ENCODE results near the gene OR10A6. TPM values are rescaled to one million over a fixed set of nuclear protein-coding genes. Genes with fewer than 3 reads are reported as not detected.

Gene OR10A6
- total RNA-seq, 1 experiment from 2014 or later, result not detected

DNA sequence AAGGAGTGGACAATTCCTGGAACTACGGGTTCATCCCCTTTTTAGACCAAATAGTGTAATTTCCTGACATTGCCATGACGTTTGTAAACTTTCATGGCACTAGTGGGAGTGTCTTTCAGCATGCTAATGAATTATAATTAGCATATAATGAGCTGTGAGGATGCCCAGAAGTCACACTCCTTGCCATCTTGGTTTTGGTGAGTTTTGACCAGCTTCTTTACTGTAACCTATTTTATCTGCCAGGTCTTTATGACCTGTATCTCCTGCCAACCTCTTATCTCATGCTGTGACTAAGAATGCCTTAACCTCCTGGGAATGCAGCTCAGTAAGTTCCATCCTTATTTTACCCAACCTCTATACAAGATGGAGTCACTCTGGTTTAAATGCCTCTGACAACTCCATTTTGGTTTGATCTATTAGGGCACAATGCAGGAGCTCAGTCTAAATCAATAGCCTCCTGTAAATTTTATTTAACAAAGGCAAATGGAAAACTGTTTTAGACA lies 20.7 kb downstream of the OR10A6 start:
- peak; percentile 50 for DNase-seq (ENCODE audit: low read depth)

DNA sequence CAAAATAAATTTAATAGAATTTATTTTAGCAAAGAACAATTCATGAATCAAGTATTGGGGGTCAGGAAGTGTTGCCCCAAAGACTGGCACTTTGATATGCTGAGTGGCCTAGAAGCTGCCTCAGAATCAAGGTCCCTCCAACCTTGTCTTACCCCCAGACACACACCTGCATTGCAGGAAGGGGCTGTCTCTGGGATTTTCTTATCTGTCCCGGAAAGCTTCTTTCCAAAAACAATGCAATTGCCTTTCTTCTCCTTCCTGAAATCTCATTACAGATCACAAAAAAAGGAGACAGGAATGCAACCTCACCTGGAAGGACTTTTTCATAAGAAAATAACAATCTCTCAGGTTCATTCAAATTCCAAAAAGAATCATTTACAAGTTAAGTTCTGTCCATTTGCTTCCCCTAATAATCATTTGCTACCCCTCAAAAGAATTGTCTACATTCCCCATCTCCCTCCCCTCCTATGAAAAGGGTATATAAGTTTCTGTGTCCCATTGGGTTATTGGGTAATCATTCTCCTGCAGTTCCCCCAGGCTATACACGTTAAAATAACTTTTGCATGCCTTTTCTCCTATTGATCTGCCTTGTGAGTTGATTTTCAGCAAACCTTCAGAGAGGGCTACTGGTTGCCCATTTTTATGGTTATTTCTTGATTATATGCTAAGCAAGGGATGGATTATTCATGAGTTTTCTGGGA lies 21.3 kb downstream of the OR10A6 start:
- peak; percentile 52 for DNase-seq (ENCODE audit: low read depth)

DNA sequence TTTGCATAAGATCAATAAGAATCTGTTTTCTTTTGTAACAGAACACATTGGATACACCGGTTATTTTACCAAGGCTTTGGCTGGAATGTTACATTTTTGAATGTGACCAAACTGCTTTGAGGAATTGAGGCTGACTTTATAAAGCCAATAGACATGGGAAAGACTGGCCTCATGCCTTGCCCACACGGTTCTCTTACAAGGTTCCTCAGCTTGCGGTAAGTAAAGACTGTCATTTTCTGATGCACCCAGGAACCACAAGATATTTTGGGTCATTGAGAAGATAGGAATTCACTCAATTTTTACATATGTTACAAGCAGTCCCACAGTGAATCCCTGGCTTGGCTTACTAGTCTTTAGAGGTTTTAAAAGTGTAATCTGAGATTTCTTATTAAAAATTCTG lies 23.9 kb downstream of the OR10A6 start:
- DNase-seq (ENCODE audit: low read depth), result peak; percentile 40

DNA sequence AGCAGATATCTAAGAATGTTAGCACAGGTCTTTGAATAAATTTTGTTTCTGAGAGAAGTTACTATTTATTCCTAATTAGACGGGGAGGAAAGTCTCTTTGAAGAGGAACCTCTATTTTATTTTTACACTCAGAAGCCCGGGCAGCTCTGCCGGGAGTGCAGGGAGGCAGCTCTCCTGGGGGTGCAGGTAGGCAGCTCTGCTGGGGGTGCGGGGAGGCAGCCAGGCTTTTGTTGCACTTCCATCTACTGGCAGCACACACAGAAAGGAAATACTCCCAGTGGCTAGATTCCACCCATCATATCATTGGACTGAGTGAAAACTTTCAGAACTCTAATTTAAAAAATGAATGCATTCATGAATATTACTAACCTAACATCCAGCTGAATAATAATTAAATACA lies 24.6 kb downstream of the OR10A6 start:
- peak; percentile 56 for DNase-seq (ENCODE audit: low read depth)

DNA sequence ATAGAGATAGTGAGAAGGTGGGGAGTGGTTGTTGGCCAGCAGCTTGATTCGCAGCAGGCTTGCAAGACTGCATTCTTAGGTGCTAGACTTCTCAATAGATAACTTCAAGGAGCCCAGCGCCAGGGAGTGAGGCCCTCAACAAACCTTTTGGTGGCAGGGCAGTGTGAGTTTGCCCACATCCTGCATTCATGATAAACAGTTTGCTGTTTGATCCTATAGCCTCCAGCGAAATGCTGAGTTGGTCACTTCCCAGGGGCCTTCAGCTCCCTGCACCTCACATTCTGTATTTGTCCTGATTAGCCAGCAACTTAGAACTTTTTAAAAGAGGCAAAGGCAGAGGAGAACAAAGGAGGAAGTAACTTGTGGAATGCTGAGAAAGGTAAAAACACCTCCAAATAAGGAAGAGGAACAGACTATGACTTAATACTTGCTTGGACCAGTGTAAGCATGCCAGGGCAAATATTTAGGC lies 25.1 kb downstream of the OR10A6 start:
- DNase-seq (ENCODE audit: low read depth), result peak; percentile 91

DNA sequence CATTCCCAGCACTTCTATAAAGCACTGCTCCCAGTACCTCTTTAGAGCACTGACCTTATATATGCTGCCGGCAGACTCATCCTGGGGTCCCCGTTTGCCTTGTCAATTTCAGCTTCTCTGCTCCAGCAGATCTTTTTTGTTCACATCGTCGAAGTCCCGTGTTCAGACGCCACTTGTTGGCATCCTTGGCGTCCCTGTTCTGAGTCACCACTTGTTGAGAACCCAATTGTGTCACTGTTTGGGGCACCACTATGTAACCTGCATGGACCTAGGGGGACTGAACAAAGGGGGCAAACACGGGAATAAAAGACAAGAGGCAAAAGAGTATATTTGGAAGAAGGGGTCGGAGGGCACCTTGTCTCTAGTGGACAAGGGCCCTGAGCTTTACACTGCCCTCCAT lies 25.5 kb downstream of the OR10A6 start:
- DNase-seq (ENCODE audit: low read depth), result peak; percentile 57

DNA sequence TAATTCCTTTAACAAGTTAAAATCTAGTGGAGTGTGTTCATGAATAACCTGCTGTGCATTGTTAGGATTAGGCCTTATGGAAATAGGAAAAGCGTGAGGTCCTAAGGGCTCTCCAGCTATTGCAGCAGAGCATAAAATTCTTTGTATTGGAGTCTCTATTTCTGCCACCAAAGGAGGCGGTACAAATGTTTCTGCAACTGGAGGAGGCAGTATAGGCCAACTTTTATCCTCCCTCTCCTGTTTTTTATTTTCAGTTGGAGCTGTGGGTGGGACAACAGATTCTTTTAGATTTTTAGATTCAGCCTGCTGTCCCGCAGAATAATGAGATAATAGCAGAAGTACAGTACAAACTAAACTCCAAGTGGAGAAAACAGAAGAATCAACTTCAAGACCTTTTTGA lies 26.2 kb downstream of the OR10A6 start:
- DNase-seq (ENCODE audit: low read depth), result peak; percentile 68

DNA sequence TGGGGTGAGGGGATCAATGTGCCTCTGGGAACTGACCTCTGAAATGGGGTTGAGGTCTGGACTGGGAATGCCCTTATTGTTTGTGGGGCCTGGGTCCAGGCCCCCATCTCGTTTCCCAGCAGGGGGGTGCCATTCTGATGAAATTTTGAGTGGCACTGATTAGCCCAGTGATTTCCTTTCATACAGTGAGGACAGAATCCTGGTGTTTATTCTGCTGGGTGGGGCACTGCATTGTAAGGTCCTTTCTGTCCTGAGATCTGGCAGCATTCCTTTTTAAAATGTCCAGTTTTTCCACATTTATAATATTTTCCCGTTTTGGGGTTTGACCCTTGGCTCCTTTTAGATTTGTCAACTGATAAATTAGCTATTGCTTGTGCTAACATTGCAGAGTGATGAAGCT lies 27.1 kb downstream of the OR10A6 start:
- peak; percentile 22 for DNase-seq (ENCODE audit: low read depth)

DNA sequence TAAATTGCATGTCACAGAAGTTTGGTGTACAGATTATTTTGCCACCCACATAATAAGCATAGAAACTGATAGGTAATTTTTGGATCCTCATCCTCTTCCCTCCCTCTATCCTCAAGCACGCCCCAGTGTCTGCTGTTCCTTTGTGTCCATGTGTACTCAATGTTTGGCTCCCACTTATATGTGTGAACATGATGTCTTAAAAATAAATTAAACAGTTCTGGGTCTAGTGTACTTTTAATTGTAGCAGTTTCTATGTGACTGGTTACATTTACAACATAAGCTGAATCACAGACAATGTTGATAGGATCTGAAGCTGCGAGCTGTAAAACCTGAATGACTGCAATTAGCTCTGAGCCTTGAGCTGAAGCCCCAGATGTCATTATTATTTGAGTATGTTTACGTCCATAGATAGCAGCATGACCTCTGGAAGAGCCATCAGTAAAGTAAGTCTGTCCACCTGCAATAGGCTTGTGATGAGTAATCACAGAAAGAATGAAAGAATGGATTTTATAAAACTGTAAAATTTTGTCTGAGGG lies 29.7 kb downstream of the OR10A6 start:
- no peak for DNase-seq (ENCODE audit: low read depth)

DNA sequence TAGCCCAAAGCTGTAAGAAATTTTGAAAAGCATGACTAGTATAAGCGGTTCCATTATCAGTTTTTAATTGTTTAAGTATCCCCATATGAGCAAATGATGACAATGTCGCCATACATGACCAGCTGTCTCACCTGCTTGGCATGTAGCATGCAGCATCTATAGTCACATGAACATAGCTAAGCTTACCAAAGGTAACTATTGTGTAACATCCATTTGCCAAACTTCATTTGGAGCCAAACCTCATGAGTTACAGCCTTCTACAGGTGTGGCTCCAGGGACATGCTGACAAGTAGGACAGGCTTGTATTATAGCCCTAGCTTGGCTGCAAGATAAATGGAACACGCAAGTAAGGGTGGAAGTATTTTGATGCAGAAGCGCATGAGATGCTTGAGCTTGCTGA lies 30.4 kb downstream of the OR10A6 start:
- DNase-seq (ENCODE audit: low read depth), result no peak

DNA sequence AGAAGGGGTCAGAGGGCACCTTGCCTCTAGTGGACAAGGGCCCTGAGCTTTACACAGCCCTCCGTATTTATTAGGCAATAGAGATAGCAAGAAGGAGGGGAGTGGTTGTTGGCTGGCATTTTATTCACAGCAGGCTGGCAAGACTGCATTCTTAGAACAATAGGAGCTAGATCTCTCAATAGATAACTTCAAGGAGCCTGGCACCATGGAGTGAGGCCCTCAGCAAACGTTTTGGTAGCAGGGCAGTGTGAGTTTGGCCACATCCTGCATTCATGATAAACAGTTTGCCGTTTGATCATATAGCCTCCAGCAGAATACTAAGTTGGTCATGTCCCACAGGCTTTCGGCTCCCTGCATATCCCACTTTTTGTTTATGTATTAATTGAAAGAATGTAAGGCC lies 31.6 kb downstream of the OR10A6 start:
- DNase-seq (ENCODE audit: low read depth), result peak; percentile 57

DNA sequence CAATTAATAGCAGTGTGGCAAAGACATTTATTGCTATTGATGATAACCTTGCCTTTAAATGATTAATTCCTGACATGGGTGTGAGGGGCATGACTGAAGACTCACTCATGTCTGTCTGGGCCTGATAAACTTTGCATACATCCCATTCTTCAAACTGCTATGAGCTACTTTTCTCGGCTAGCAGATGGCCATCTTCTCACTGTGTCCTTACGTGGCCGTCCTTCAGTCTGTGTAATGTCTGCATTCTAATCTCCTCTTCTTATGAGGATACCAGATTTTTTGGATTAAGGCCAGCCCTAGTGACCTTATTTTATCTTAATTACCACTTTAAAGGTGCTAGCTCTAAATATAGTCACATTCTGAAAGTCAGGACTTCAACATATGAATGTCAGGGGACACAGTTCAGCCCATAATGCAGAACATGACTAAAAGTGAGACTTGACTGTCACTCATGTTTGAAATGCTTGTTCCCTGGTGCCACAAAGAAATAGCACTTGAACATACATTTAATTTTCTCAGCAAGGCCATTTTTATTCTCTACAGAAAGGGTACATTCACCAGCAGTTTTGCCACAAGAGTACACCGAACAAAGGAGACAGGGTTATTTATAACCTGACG lies 32.3 kb downstream of the OR10A6 start:
- no peak for DNase-seq (ENCODE audit: low read depth)

DNA sequence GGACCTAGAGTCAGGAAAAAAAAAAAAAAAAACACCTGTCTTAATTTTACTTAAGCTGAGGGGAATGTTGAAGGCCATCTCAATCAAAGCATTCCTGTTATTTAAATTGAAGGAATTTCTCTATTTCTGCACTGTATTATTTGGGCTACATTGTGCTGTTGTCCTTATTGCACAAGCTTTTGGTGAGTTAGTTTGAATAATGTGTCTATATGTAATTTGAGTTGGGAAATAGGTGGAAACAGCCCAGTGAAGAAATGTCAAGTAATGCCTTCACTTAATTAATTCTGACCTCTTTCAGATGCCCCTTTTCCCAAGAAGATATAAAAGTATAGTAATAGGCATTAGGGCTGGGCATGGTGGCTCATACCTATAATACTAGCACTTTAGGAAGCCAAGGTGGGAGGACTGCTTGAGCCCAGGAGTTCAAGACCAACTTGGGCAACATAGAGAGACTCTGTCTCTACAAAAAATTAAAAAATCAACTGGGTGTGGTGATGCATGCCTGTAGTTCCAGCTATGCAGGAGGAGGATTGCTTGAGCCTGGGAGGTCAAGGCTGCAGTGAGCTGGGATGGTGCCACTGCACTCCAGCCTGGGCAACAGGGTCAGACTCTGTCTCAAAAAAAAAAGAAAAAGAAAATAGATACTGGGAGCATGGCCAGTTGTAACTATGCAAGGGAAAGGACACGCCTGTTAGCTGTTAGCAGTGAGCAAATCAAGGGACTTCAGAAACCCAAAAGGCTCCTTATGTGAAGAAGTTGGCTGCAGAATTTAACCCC lies 34.9 kb downstream of the OR10A6 start:
- no peak for DNase-seq (ENCODE audit: low read depth)

DNA sequence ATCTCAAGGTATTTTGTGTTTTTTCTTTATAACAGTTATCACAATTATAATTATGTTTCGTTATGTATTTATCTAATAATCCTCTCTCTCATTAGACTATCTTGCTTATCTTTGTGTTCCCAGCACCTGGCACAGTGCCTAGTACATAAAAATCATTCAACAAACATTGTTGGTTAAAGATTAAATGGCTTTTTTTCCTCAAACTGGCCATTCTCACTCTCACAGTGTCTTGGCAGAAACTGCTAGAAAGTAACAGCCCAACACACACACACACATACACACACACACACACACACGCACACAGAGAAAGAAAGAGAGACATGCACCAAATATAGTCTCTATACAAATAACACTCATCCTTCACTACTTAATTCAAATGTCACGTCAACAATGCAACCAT lies 36.8 kb downstream of the OR10A6 start:
- DNase-seq (ENCODE audit: low read depth), result no peak

DNA sequence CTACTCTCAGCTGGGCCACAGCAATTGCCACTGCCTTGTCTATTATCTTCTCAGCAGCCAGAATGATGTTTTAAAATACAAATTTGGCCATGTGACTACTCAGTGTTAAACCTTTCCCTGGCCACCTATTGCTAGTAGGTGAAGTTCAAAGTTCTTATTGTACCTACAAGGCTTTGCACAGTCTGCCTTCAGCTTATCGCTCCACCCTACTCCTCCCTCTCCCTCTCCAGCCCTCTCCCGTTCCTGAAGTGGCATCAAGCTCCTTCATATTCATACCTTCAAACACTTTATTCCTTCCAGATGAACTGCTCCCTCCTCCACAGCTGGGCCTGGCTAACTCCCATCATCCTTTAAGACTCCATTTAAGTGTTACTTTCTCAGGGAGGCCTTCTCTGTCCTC lies 37.3 kb downstream of the OR10A6 start:
- no peak for DNase-seq (ENCODE audit: low read depth)

DNA sequence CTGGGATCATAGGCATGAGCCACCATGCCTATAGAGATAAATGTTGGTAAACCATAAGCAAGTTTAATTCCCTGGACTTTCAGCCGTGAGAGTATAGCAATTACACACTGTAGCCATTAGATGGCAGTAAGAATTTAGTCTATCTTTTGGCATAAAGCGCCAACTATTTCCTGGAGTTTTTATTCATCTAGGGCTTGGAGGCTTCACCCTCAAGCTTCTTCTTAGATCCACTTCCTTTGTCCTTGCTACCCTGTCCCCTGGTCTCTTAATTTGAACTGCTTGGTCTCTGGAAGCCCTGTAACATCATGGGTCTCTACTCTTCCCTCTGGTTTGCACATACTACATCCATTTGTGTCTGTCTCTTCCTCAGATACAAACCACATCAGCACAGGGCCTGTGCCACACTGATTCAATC lies 38.2 kb downstream of the OR10A6 start:
- DNase-seq (ENCODE audit: low read depth), result peak; percentile 76

DNA sequence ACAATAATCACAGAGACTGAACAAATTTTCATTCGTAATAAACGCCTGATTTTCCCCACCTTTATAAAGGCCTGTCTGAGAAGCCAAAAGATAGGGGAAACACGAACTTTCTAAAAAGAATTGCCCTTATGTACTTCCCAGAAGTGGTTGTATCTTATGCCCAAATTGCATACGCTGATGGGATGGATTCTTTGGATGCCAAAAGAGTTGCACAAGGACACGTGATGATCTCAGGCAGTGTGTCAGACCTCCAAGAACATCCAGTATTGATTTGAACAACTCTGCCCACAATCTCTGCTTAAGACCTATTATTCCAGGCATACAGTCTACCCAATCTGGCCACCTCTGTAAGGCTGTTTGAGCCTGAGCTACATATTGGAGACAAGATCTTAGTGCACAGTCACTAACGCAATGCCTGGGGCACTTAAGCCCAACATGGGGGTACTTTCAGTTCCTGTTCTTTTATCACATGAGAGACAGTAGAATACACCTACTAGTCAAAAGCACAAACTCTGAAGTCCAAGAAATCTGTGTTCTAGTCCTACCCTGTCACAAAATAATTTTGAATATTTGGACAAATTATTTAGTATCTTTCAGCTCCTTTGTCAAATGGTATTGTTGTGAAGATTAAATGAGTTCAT lies 38.9 kb downstream of the OR10A6 start:
- DNase-seq (ENCODE audit: low read depth), result peak; percentile 74

DNA sequence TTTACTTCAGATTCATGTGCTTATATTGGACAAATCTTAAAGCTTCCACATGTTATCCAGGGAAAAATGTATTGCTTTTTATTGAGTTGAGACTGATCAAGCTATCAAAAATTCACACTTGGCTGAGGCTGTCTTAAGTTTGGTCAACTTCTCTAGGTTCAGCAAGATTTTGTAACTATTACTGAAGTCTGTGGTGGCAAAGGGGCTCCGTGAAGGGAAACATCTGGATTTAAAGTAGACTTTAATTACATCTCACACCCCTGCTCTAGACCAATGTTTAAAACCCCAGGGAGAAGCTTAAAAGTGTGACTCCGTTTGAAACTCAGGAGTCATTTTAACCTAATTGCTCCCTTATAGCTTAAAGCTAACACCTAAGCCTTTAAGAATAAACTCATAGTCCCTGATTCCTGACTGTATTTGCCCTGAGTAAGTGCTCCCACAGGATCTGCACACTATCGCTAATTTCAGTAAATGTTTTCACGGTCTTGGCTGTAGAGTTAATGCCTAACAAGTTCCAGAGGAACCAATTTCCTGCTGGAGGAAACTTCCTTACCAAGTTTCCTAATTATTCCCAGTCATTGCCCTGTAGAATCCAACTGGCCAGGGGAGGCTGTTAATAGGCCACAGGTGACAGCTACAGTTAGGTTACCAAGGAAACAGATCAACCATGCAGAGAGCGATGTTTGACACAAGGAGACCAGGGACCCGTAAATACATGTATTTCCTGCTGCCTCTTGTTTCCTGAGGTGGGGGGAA lies 40.5 kb downstream of the OR10A6 start:
- DNase-seq (ENCODE audit: low read depth), result peak; percentile 69

DNA sequence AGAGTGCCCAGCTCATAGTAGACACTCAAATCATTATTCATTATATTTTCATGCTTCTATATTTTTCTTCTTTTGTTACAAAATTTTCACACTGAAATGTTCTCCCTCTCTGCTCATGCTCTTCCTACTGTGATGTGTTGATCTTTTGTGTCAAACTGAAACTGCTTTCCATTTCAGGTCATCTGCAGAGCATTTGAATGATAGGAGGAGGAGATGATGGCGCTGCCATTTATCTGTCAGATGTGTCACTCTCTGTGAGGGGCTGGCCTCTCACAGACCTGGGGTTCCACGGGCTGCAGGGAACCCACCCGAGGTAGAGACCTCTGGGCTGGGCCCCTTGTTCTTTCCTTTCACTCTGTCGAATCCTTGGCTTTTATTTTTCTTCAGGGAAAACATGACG lies 41.1 kb downstream of the OR10A6 start:
- DNase-seq (ENCODE audit: low read depth), result peak; percentile 37

DNA sequence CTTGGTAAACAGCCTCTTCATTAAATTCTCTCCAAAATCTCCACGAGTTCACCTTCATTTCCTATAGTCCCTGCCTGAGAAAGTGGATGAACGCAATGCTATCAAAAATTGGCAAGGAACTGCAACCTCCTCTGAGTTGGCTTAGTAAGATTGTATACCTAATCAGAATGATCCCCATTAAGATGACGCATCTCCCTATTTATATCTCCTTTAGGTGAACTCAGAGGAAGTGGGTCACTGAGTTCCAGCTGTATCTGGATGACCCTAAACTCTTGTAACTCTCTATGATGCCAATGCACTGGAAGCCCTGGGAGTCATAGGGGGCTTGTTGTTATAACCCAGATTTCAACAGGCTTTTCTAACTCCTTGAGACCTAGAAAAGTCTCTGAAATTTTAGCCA lies 48.2 kb downstream of the OR10A6 start:
- DNase-seq (ENCODE audit: low read depth), result peak; percentile 46

Measured in M059J (cell line).